GM19467 (cell line): ENCODE data around the gene SLC12A7.
"Not testable (repeated sequence)": the region's sequence is repeated elsewhere in the genome, so short reads cannot be mapped to it uniquely, and the experiment has no call there.

Experiments used
- ATAC-seq: cut with Tn5 transposase; IDR thresholded peaks from one replicate; pipeline ENCODE4 v1.9.1; 2021; ENCODE audit warnings: mild to moderate bottlenecking, moderate library complexity; ENCODE audit not compliant: unreplicated experiment

Gene SLC12A7

DNA sequence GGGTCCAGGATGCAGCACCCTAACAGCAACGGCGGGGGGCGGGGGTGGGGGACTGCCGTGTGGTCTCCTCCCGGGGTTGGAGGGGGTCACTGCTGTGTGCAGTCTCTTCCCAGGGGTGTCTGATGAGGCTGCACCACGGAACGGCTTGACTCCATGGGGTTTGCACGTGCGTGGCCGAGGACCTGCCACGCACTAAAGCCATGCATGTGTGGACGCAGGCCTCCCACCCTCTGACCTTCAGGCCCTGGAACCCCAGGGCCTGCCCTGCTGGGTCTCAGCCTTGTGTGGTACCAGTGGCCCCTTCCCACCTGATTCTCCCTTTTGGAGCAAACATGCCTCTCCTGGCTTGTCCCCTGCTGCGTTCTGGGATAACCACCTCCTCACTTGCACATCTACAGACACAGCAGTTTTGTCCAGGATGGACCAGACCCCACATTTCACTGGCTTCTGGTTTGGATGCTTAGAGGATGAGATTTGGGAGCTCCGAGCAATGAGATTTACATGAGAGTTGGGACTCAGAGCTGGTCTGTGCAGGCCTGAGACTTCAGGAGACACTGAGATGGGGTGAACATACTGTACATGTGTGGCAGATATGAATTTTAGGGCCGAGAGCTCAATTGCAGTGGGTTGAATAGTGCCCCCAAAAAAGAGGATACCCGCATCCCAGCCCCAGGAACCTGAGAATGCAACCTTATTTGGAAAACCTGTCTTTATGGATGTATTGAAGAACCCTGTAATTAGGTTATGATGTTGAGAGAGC lies 45.8 kb downstream of the SLC12A7 start:
- no peak for ATAC-seq

- no peak for ATAC-seq
Measured at GRCh38 chr5:1065143-1065750, 46.6 kb downstream of the SLC12A7 start.

DNA sequence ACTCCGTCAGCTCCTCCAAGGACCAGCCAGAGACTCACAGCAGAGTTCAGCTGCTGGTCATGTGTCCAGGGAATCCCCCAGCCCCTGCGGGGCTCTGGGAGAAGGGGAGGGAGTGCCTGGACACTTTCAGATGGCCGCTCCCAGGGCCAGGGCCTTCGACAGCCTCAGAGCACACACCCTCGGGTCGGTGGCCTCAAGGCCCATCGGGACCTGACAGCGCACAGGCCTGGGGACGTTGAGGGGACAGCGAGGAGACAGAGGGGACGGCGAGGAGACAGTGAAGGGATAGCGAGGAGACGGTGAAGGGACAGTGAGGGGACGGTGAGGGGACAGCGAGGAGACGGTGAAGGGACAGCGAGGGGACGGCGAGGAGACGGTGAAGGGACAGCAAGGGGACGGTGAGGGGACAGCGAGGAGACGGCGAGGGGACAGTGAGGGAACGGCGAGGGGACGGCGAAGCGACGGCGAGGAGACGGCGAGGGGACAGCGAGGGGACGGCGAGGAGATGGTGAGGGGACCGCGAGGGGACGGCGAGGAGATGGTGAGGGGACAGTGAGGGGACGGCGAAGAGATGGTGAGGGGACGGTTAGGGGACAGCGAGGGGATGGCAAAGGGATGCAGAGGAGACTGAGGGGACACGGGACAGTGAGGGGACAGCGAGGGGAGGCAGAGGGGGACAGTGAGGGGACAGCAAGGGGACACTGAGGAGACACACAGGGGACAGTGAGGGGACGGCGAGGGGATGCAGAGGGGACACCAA lies 47.3 kb downstream of the SLC12A7 start:
- ATAC-seq, result no peak

GRCh38 chr5:1063661-1064382 lies 48.0 kb downstream of the SLC12A7 start:
- ATAC-seq, result no peak

GRCh38 chr5:1062761-1063568 lies 48.9 kb downstream of the SLC12A7 start:
- no peak for ATAC-seq

DNA sequence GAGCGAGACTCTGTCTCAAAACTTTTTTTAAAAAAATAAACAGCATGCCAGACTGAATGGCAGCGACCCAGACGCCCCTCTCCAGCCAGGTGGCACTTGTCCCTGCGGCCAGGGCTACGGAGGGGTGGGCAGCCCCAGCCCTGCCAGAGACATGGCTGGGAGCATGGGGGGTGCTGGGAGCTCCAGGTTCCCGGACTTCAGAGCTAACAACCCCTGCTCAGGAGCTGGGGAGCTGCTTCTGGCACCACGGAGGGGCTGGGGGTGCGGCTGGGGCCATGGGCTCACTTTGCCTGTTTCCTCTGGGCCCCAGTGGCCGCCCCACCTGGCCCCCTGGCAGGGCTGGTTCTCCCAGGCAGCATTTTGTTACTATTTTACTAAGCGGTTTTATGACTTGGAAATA lies 49.9 kb downstream of the SLC12A7 start:
- no peak for ATAC-seq

DNA sequence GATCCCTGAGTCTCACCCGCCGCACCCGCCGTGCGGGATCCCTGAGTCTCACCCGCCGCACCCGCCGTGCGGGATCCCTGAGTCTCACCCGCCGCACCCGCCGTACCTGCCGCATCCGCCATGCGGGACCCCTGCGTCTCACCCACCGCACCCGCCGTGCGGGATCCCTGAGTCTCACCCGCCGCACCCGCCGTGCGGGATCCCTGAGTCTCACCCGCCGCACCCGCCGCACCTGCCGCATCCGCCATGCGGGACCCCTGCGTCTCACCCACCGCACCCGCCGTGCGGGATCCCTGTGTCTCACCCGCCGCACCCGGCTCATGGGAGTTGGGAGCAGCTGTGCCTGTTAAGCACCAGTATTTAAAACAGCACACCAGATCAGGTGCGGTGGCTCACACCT lies 50.6 kb downstream of the SLC12A7 start:
- not testable (repeated sequence) for ATAC-seq

DNA sequence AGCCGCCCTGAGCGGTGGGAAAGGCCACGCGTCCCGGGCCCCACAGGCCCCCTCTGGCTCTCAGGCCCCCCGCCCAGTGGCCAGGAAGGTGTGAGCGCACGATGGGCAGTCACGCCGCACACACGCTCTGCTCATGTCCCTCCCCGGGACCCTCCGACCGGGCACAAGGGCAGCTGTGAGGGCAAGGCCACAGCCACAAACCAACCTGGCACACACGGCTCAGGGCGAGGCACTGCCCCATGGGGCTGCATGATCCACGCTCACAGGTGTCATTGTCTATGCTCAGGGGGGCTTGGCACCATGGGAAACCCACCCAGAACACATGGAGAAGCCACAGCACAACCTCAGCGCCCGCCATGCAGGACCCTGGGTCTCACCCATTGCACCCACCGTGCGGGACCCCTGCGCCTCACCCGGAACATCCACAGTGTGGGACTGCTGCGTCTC lies 51.3 kb downstream of the SLC12A7 start:
- ATAC-seq, result no peak

DNA sequence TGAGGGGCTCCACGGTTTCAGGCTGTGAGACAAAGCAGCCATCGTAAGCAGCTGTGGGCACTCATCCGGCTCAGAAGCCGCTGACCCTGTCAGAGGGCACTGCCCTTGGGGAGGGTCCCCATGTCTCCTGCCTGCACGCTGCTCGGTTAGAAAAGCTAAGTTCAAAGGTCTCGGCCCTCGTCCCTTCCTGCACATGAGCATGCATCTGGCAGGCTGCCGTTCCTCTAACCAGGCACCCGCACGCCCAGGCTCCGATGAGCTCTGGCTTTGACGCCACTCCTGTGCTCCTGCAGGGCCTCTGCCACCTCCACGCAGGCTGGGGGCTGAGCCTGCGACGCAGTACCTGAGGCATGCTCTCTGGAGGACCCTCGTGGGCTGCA lies 52.0 kb downstream of the SLC12A7 start:
- no peak for ATAC-seq

- ATAC-seq, result no peak
Measured at GRCh38 chr5:1058988-1059883, 52.6 kb downstream of the SLC12A7 start.

DNA sequence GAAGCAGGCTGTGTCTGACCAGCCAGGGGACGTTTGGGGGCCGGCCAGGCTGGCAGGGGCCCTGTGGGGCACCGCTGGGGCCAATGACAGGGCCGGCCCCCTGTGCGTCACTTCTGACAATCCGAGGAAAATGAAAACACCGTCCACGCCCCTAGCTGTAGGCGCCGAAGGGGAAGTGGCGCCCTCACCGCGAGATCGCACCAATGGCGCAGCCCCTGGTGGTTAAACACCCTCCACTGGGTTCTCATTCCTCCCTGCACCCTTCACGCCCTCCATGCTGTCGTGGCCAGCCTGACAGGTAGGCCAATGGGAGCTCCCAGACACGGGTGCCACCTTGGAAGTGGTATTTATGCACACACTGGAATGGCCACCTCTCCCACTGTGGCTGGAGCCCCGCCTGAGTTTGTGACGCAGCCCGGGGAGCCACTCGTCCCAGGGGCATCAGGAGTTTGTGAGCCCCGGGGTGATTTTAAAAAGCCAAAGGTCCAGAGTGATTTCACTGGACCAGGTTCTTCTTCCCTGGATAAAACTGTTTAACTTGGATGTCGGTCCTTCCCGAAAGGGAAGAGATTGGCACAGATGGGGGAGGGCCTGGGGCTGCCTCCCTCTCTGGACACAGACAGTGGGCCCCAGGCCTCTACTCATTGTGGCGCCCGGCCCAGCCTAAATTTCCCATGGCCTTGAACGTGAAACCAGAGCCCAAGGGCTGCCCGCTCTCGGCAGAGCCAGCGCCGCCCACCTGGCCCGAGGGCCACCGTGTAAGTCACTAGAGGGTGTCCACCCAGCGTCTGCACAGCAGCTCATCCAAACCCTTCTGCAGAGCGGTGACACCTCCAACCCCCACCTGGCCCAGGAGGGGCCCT lies 53.5 kb downstream of the SLC12A7 start:
- no peak for ATAC-seq

- no peak for ATAC-seq
Measured at GRCh38 chr5:1057485-1058082, 54.3 kb downstream of the SLC12A7 start.

DNA sequence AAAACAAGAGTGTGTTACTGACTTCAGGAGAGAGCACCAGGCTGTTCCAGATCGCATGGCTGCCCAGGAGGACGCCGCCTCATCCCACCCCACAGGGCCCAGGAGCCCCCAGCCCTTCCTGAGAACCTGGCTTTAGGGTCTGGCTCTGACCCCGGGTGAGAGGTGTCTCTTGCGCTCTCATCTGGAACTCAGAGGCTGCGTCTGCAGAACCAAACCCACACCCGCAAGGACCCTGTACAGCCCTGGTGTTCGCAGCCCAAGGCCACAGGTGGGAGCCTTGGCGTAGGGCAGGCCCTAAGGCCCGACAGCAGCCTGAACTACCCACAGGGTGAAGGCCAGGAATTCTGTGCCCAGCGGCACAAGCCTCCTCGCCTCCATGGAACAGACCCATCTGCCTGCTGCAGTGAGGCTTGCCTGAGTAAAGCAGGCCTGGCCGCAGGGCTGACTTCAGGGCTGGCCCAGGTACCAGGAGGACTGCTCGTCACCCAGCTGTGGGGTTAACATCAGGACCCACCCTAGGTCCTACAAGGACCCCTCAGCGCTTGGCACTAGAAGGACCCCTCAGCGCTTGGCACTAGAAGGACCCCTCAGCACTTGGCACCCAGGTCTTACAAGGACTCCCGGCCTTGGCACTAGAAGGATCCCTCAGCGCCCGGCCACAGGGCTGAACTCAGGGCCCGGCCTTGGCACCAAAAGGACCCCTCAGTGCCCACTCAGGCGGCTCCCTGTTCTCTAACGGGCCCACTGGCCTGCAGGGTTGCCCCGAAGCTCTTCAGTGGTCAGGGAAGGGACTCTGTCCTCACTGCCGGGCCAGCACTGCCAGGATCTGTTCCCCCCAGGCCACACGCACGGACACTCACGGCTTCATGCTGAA lies 55.0 kb downstream of the SLC12A7 start:
- ATAC-seq, result no peak

DNA sequence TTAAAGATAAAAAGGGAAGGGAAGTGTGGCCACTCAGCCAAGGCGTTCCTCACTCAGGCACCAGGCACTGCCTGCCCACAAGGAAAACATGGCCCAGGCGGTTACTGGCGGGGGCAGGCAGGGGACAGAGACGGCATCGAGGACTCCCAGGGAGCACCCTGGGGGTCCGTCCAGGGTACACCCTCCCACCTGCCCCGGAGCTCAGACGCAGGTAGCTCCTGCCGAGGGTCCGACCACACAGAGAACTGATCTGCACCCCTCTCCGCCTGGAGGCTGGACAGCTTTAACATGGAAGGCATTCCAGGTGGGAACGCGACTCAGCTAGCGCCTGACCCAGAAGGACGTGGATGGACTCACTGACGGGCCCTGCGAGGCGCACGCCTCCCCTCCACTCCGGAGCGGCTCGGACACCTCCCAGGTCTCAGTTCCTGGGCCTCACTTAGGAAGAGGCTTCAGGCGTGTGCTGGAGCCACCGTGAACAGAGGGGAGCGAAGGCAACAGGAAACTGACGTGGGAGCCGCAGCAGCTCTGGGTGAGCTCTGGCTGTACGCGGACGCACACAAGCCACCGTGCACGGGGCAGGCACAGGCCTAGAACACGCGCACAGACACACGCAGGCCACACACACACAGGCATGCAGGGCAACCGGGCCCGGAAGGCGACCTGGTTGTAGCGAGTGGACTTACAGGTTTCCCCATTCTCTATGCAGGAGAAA lies 55.8 kb downstream of the SLC12A7 start:
- no peak for ATAC-seq

- no peak for ATAC-seq
Measured at GRCh38 chr5:1054799-1055775, 56.8 kb downstream of the SLC12A7 start.
